GM18873 (cell line): ENCODE data around the gene ZNF772.
A peak's percentile ranks its signal among the peaks of the same experiment; 100 is the strongest.
"Not testable (repeated sequence)": the region's sequence is repeated elsewhere in the genome, so short reads cannot be mapped to it uniquely, and the experiment has no call there.

Experiments used
- ATAC-seq: cut with Tn5 transposase; IDR thresholded peaks from one replicate; pipeline ENCODE4 v1.9.1; 2021; ENCODE audit warnings: mild to moderate bottlenecking, moderate library complexity, moderate number of reproducible peaks; ENCODE audit not compliant: unreplicated experiment, low FRiP score

The ZNF772 gene

GRCh38 chr19:57477191-57478008, at the start of gene ZNF772:
Gene ZNF772 (minus strand): TSS chr19:57477566. CDS start chr19:57477309, 257 bp downstream.
- peak; percentile 74 for ATAC-seq

DNA sequence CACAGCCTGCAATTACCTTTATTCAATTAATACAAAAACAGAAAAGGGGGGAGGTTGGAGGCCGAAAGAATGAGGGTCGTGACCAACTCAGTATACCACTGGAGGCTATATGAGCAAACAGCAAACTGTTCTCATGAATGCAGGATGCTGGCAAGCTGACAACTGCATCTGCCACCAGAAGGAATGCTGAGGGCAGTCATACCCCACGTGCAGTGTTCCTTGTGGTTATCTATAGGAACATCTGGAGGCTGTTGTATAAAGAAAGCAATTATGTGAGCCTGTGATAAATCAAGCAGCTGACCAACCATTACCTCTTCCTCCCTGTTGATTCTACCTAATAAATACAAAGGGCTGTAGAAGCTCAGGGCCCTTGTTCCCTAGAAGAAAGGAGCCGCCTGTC, 40.7 kb upstream of the ZNF772 start:
- not testable (repeated sequence) for ATAC-seq

GRCh38 chr19:57515255-57515654, 37.9 kb upstream of the ZNF772 start:
- no peak for ATAC-seq

DNA sequence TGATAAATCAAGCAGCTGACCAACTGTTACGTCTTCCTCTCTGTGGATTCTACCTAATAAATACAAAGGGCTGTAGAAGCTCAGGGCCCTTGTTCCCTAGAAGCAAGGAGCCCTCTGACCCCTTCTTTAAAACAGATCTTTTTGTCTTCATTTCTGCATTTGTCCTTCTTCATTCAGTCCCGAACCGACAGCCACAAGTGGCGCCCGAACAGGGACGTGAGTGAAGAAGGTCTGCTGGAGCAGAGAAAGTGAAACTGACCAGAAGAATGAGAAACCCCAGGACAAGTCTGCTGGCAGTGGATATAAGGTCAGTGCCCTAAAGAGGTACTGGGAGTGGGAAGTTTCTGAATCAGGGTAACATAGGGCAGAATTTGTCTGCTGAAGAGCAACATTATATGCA, 35.5 kb upstream of the ZNF772 start:
- no peak for ATAC-seq

DNA sequence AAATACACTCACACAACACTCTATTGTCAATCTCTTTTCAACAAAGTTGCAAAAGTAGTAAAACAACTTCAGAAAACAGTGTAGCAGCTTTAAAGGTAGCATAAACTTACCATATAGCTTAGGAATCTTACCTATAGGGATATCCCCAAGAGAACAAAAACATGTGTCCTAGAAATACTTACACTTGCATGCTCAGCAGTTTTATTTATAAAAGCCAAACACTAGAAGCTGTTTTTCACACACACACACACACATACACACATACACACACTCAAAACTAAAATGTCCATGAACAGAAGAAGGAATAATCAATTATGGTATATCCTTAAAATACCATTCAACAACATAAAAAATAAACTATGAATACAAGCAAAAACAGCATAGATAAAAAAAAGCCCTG, 34.1 kb upstream of the ZNF772 start:
- ATAC-seq = no peak

GRCh38 chr19:57506163-57506562, 28.8 kb upstream of the ZNF772 start:
- no peak for ATAC-seq

DNA sequence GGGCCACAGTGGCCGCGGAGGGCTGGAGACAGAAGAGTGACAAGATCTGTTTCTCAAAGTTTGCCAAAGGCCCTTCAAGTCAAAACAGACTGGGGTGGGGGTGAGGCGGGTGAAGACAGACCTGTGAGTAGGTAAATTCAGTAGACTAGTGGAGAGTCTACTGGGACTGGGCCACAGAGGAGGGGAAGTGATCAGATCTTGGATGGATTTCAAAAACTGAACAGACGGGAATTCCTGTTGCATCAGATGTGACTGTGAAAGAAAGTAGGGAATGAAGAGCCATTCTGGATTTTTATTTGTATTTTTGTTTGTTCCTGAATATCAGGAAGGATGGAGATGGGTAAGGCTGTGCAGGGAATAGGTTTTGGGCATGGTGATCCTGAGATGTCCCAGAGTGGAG, 23.0 kb upstream of the ZNF772 start:
- not testable (repeated sequence) for ATAC-seq

- ATAC-seq = peak; percentile 90
These were observed 22.5 kb upstream of the ZNF772 start, which contains the start of gene ZNF773 for GRCh38 chr19:57499680-57500395. Gene ZNF773 (plus strand): TSS chr19:57499938. CDS start chr19:57500081, 143 bp downstream.

DNA sequence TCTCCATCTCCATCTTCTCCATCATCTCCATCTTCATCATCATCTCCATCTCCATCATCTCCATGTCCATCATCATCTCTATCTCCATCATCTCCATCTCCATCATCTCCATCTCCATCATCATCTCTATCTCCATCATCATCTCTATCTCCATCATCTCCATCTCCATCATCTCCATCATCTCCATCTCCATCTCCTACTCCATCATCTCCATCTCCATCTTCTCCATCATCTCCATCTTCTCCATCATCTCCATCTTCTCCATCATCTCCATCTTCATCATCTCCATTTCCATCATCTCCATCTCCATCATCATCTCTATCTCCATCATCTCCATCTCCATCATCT, 21.9 kb upstream of the ZNF772 start:
- ATAC-seq = not testable (repeated sequence)

GRCh38 chr19:57488299-57488644, 10.9 kb upstream of the ZNF772 start:
- not testable (repeated sequence) for ATAC-seq

DNA sequence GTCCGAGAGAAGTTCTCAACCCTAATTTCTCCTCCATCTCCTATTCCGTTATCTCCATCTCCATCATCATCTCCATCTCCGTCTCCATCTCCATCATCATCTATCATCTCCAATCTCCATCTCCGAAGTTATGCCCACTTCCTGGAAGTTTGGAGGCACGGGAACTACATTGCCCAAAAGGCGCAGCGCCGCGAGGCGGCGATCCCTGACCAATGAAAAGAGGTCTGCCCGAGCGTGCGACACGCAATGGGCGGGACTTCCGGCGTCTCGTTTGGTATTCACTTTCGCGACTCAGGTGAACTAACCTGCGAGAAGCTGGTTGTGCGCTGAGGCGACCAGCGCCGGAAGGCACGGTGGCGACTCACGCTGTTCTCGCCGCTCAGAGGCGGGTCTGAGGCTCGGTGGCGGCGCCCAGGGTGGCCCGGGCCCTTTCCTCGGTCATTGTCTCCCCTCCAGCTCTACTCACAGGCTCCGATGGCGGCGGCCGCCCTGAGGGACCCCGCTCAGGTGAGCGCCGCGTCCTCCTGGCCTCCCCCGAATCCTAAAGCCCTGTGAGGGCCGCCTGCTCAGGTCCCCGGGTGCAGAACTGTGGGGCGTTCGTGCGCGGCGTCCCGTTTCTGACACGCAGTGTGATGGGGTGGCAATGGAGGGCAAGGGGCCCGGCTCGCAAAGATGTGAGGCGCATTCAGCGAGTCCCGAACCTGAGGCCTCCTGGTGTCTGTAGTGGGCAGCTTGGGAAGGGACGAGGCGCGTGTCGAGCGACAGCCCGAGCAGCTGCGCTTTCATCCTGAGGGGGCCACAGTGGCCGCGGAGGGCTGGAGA, 10.3 kb upstream of the ZNF772 start, which contains the start of gene ZNF419:
Gene ZNF419, plus strand, starts transcription at position 274 of the 822 bp plus-strand sequence. Its CDS starts 201 bp downstream, at position 475.
- ATAC-seq = peak; percentile 76

- ATAC-seq = no peak
These were observed 3.7 kb downstream of the ZNF772 start for GRCh38 chr19:57473646-57474045.

- ATAC-seq = no peak
These were observed 10.9 kb downstream of the ZNF772 start for GRCh38 chr19:57466489-57466888.

DNA sequence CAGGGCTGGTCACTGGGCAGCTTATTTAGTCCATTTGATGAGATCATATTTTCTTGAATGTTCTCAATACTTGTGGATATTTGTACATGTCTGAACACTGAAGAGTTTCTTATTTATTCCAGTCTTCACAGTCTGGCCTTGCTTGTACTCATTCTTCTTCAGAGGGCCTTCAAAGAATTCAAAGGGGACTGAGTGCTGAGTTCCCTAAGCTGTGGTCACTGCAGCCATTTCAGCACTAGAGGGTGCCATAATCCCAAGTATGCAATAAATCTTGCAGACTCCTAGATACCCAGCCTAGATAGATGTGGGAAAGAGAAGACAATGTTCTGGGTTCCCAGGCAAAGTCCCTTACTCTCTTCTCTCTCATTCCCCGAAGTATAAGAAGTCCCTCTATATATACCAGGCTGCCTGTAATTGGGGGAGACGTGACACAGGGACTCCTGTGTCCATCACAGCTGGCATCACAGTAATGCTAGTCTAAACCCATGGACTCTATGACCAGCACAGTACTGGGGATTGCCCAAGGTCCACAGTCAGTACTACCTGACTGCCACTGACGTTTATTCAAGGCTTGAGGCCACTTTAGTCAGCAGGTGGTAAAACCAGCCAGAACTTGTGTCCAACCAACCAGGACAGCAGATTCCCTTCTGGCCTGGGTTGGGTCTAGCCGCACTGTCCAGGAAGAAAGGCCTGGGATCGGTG, 11.5 kb downstream of the ZNF772 start:
- no peak for ATAC-seq

DNA sequence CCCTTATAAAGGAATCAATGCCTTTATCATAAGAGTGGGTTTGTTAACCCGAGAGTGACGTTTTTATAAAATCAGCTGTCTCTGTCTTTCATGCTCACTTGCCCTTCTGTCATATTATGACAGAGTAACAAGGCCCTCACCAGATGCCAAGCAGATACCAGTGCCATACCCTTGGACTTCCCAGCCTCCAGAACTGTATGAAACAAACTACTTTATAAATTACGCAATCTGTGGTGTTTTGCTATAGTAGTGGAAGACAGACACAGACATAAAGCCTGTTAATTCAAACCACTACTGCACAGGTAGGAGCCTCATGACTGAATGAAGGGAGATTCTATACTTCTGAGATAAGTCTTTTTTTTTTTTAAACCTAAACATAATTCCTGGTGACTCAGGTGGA, 25.1 kb downstream of the ZNF772 start:
- ATAC-seq = no peak

GRCh38 chr19:57443121-57443696, 34.2 kb downstream of the ZNF772 start:
- ATAC-seq = no peak

DNA sequence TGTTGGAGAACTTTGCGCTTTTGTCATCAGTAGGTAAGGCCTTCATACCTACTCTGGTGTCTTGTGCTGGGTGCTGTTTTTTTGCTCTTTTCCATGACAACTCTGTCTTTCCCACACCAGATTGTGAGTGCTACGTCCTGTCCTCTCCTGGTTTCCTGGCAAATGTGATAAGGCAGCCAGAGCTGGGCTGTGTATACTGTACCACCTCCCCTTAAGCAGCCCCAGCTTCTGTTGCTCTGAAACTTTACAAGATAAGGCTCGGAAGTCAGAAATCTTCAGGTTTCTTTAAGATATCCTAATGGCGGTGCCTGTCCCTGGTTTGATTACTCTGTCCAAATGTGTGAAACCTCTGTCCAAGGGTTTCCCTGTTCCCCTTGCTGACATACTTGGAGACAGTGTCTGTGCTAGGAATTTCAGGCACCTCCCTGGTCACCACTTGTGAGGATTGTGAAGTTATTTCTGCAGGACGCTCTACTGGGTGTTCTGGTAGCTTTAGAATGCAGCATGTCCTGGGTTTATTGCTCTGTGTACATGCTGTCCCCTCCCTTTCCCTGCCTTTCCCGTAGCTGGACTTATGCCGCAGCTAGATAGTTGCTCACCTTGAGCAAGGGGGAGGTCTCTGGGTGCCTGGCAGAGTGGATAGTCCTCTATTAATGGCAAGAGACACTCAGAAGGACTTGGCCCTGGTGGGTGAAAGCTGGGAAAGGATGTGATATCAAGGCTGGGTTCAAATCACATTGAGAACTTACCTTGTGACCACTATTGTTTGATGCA, 35.2 kb downstream of the ZNF772 start:
- ATAC-seq = no peak

- ATAC-seq = no peak
These were observed 38.4 kb downstream of the ZNF772 start for GRCh38 chr19:57438925-57439324.

DNA sequence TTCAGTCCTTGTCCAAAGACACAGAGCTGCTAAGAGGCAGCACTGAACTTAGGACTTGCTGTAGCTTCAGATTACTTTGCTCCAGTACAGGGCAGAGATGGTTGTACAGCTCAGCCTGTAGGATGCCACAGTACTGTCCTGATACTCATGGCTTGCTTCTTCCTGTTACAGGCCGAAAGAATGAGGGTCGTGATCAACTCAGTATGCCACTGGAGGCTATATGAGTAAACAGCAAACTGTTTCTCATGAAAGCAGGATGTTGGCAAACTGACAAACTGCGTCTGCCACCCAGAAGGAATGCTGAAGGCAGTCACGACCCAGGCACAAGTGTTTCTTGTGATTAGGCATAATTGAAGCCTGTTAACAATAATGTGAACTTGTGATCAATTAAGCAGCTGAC, 39.4 kb downstream of the ZNF772 start:
- no peak for ATAC-seq
